HepG2 (cell line): Measurements from ENCODE around the gene ACO1. TPM values are rescaled to one million over a fixed set of nuclear protein-coding genes. Genes with fewer than 3 reads are reported as not detected.

Source experiments
- BCL6 ChIP-seq: IDR thresholded peaks from 2 replicates; pipeline ENCODE4 v1.6.1; 2016; ENCODE audit warnings: missing genetic modification reagents, missing compliant biosample characterization
- BRD4 ChIP-seq: sonication (generic); formaldehyde crosslinking; IDR thresholded peaks from 2 replicates; pipeline ENCODE4 v1.4.0; 2020; ENCODE audit warnings: missing genetic modification reagents
- ETV6 ChIP-seq: sonication (generic); formaldehyde crosslinking; conservative IDR thresholded peaks from 2 replicates; pipeline ENCODE4 v1.4.0; 2020; ENCODE audit warnings: missing genetic modification reagents
- FOSL1 ChIP-seq: sonication (generic); formaldehyde crosslinking; IDR thresholded peaks from 2 replicates; pipeline ENCODE4 v1.9.0; 2021; ENCODE audit warnings: missing genetic modification reagents, borderline replicate concordance
- FOSL2 ChIP-seq: sonication (generic); formaldehyde crosslinking; IDR thresholded peaks from 2 replicates; pipeline ENCODE4 v1.4.0; 2020; ENCODE audit warnings: missing genetic modification reagents
- FOXC1 ChIP-seq: sonication (generic); formaldehyde crosslinking; IDR thresholded peaks from 2 replicates; pipeline ENCODE4 v1.8.0; 2022; ENCODE audit warnings: mild to moderate bottlenecking, missing genetic modification reagents, borderline replicate concordance
- GATA4 ChIP-seq: sonication (generic); IDR thresholded peaks from 2 replicates; pipeline ENCODE4 v1.6.1; 2016; ENCODE audit warnings: antibody characterized with exemption, low read depth, borderline replicate concordance
- HES4 ChIP-seq: sonication (generic); formaldehyde crosslinking; IDR thresholded peaks from 2 replicates; pipeline ENCODE4 v1.9.0; 2021; ENCODE audit warnings: mild to moderate bottlenecking, missing genetic modification reagents, borderline replicate concordance
- NPAS2 ChIP-seq: sonication (generic); formaldehyde crosslinking; IDR thresholded peaks from 2 replicates; pipeline ENCODE4 v1.8.0; 2022; ENCODE audit warnings: mild to moderate bottlenecking, missing genetic modification reagents, borderline replicate concordance
- PHB2 ChIP-seq: fragments of 450-650 bp; IDR thresholded peaks from 2 replicates; pipeline ENCODE4 v1.6.1; 2018; ENCODE audit not compliant: partially characterized antibody
- PTBP1 ChIP-seq: fragments of 200-400 bp; formaldehyde crosslinking; IDR thresholded peaks from 2 replicates; pipeline ENCODE4 v1.6.1; 2018; ENCODE audit warnings: low read length, low read depth; ENCODE audit not compliant: poor library complexity, severe bottlenecking
- REPIN1 ChIP-seq: sonication (generic); formaldehyde crosslinking; IDR thresholded peaks from 2 replicates; pipeline ENCODE4 v1.8.0; 2022; ENCODE audit warnings: missing genetic modification reagents, low read depth, mild to moderate bottlenecking, borderline replicate concordance
- SMAD9 ChIP-seq: sonication (generic); formaldehyde crosslinking; IDR thresholded peaks from 2 replicates; pipeline ENCODE4 v1.5.1; 2020; ENCODE audit warnings: mild to moderate bottlenecking, missing genetic modification reagents
- TOPORS ChIP-seq: sonication (generic); formaldehyde crosslinking; IDR thresholded peaks from 2 replicates; pipeline ENCODE4 v1.8.0; 2023; ENCODE audit warnings: mild to moderate bottlenecking, missing genetic modification reagents
- TRIM24 ChIP-seq: sonication (generic); formaldehyde crosslinking; IDR thresholded peaks from 2 replicates; pipeline ENCODE4 v1.8.0; 2022; ENCODE audit warnings: mild to moderate bottlenecking, missing genetic modification reagents
- ZNF101 ChIP-seq: sonication (generic); formaldehyde crosslinking; IDR thresholded peaks from 2 replicates; pipeline ENCODE4 v1.4.0; 2020; ENCODE audit warnings: mild to moderate bottlenecking, low read depth, missing genetic modification reagents, borderline replicate concordance
- ZNF20 ChIP-seq: sonication (generic); formaldehyde crosslinking; IDR thresholded peaks from 2 replicates; pipeline ENCODE4 v1.4.0; 2020; ENCODE audit warnings: mild to moderate bottlenecking, moderate library complexity, missing genetic modification reagents
- ZNF326 ChIP-seq: sonication (generic); formaldehyde crosslinking; IDR thresholded peaks from 2 replicates; pipeline ENCODE4 v1.4.0; 2020; ENCODE audit warnings: missing genetic modification reagents, borderline replicate concordance
- ZNF496 ChIP-seq: sonication (generic); formaldehyde crosslinking; IDR thresholded peaks from 2 replicates; pipeline ENCODE4 v1.8.1; 2023; ENCODE audit warnings: mild to moderate bottlenecking, moderate library complexity, missing genetic modification reagents; ENCODE audit not compliant: insufficient replicate concordance
- ZNF616 ChIP-seq: sonication (generic); formaldehyde crosslinking; IDR thresholded peaks from 2 replicates; pipeline ENCODE4 v1.5.0; 2020; ENCODE audit warnings: low read depth, mild to moderate bottlenecking, missing genetic modification reagents
- polyA plus RNA-seq, 8 experiments: library from polyadenylated mRNA; depleted of rRNA in 3 of 8; stranded (reverse) in 7 of 8; unstranded in 1 of 8; fragments of >200 nt; fragmentation: Illumina TruSeq in 4 of 8; extraction: Trizol in 4 of 8; gene quantifications; 2 replicates each; pipeline versions ENCODE4 v1.2.1 to v1.2.3, GENCODE V29; 2011 to 2016; ENCODE audit warnings: low read depth in 4 of 8, missing spikeins in 1 of 8, mixed read lengths in 1 of 8; ENCODE audit not compliant: insufficient read depth in 1 of 8
- total RNA-seq, 5 experiments: library from RNA; depleted of rRNA; stranded (reverse); fragments of >200 nt; fragmentation: Illumina TruSeq; extraction: Trizol; gene quantifications; 2 replicates each; pipeline ENCODE4 v1.2.3, GENCODE V29; 2016; ENCODE audit warnings: low read depth in 1 of 5
- TF ChIP-seq, protein P1 (sequence below): IDR thresholded peaks from 2 replicates; pipeline ENCODE4 v1.6.1; 2018; ENCODE audit warnings: missing genetic modification reagents
- TF ChIP-seq, protein P2 (sequence below): sonication (generic); formaldehyde crosslinking; IDR thresholded peaks from 2 replicates; pipeline ENCODE4 v1.4.0; 2020; ENCODE audit warnings: missing genetic modification reagents, mild to moderate bottlenecking, borderline replicate concordance
- TF ChIP-seq, protein P3 (sequence below): sonication (generic); formaldehyde crosslinking; IDR thresholded peaks from 2 replicates; pipeline ENCODE4 v1.4.0; 2020; ENCODE audit warnings: mild to moderate bottlenecking, missing genetic modification reagents
- TF ChIP-seq, protein P4 (sequence below): sonication (generic); formaldehyde crosslinking; IDR thresholded peaks from 2 replicates; pipeline ENCODE4 v1.4.0; 2020; ENCODE audit warnings: missing genetic modification reagents, mild to moderate bottlenecking, borderline replicate concordance

ACO1 gene
- total and polyA plus RNA-seq, 2 of the 13 experiments (the other 11 are each of a cell fraction or from before 2014, with no cell fraction given), result 20.1 to 48.2 TPM

DNA sequence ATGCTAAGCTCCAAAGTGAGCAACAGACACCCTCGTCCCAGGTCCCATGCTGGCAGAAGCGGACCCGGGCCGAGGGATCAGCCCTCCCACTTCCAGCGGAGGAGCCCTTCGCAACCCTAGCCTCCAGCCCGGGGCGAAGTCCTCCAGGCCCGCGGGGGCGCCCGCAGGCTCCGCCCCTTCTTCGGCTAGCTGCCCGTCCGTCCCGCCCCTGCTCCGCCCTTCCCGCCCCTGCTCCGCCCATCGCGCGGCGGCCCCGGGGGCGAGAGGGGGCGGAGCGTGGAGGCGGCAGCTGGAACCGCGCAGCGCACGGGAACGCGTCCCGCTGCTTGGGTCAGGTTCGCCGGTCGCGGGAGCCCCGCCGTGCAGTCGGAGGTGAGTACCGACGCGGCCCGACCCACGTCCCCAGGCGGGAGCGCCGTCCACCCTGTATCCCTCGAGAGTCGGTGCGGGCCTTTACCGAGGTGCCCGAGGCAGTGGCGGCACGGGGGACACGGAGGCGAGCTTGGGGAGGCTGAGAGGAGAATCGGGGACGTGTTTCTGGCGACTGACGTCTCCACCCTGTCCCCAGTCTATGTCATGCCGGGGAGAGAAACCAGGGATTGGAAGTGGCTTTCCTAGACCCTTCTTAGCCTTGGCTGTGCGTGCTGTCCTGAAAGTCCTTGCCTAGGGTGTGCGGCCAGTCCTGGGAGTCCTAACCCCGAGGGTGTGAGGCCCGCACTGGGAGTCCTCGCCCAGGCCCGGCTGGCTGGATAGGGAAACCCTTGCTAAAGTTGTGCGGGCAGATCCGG is at the start of gene ACO1 (continued):
- TF ChIP-seq, protein P1, sequence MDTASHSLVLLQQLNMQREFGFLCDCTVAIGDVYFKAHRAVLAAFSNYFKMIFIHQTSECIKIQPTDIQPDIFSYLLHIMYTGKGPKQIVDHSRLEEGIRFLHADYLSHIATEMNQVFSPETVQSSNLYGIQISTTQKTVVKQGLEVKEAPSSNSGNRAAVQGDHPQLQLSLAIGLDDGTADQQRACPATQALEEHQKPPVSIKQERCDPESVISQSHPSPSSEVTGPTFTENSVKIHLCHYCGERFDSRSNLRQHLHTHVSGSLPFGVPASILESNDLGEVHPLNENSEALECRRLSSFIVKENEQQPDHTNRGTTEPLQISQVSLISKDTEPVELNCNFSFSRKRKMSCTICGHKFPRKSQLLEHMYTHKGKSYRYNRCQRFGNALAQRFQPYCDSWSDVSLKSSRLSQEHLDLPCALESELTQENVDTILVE (CRISPR knock-in tag), result peak; percentile 11; the same call in 1 of the 2 replicates
- TF ChIP-seq ETV6 (CRISPR knock-in tag) (no peak), REPIN1 (CRISPR knock-in tag) (peak; percentile 61), HES4 (CRISPR knock-in tag) (no peak), BRD4 (peak; percentile 80), FOXC1 (CRISPR knock-in tag) (peak; percentile 93), SMAD9 (CRISPR knock-in tag) (no peak), TRIM24 (CRISPR knock-in tag) (no peak), PTBP1 (no peak), TOPORS (CRISPR knock-in tag) (0 out of 2 replicates have a peak, but pooled peaks have one; percentile 40), PHB2 (no peak), FOSL1 (no peak), ZNF20 (CRISPR knock-in tag) (peak; percentile 95), ZNF101 (CRISPR knock-in tag) (no peak), FOSL2 (CRISPR knock-in tag) (no peak), ZNF326 (no peak), GATA4 (peak; percentile 39; the same call in 1 of the 2 replicates), NPAS2 (CRISPR knock-in tag) (no peak), ZNF496 (CRISPR knock-in tag) (no peak), ZNF616 (CRISPR knock-in tag) (0 out of 2 replicates have a peak, but pooled peaks have one; percentile 51), BCL6 (peak; percentile 17; the same call in 1 of the 2 replicates)
- TF ChIP-seq, protein P2, sequence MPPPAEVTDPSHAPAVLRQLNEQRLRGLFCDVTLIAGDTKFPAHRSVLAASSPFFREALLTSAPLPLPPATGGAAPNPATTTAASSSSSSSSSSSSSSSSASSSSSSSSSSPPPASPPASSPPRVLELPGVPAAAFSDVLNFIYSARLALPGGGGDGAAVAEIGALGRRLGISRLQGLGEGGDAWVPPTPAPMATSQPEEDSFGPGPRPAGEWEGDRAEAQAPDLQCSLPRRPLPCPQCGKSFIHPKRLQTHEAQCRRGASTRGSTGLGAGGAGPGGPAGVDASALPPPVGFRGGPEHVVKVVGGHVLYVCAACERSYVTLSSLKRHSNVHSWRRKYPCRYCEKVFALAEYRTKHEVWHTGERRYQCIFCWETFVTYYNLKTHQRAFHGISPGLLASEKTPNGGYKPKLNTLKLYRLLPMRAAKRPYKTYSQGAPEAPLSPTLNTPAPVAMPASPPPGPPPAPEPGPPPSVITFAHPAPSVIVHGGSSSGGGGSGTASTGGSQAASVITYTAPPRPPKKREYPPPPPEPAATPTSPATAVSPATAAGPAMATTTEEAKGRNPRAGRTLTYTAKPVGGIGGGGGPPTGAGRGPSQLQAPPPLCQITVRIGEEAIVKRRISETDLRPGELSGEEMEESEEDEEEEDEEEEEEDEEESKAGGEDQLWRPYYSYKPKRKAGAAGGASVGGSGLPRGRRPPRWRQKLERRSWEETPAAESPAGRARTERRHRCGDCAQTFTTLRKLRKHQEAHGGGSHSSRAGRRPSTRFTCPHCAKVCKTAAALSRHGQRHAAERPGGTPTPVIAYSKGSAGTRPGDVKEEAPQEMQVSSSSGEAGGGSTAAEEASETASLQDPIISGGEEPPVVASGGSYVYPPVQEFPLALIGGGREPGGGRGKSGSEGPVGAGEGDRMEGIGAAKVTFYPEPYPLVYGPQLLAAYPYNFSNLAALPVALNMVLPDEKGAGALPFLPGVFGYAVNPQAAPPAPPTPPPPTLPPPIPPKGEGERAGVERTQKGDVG (CRISPR knock-in tag), result 0 out of 2 replicates have a peak, but pooled peaks have one; percentile 38
- TF ChIP-seq, protein P3, sequence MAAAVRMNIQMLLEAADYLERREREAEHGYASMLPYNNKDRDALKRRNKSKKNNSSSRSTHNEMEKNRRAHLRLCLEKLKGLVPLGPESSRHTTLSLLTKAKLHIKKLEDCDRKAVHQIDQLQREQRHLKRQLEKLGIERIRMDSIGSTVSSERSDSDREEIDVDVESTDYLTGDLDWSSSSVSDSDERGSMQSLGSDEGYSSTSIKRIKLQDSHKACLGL (CRISPR knock-in tag), result peak; percentile 79
- TF ChIP-seq, protein P4, sequence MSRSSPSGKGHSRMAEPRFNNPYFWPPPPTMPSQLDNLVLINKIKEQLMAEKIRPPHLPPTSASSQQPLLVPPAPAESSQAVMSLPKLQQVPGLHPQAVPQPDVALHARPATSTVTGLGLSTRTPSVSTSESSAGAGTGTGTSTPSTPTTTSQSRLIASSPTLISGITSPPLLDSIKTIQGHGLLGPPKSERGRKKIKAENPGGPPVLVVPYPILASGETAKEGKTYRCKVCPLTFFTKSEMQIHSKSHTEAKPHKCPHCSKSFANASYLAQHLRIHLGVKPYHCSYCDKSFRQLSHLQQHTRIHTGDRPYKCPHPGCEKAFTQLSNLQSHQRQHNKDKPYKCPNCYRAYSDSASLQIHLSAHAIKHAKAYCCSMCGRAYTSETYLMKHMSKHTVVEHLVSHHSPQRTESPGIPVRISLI, result no peak
